B cell (primary cell): ENCODE results near the gene CATSPER3. TPM values are rescaled to one million over a fixed set of nuclear protein-coding genes. Genes with fewer than 3 reads are reported as not detected.

Experiments used
- ATAC-seq: fragments of 200-7000 bp; cut with Tn5 transposase; one replicate; pipeline ENCODE4 v1.10.0; 2021; ENCODE audit warnings: low read depth, mild to moderate bottlenecking, moderate number of reproducible peaks, moderate library complexity
- CTCF ChIA-PET: fragments of 350-600 bp; sonication (Branson Sonifier 250); formaldehyde crosslinking; loops from one replicate; lab custom pipeline; 2021; ENCODE audit warnings: antibody characterized with exemption, inconsistent platforms; lab: Charles Lee
- POLR2A ChIA-PET: fragments of 350-600 bp; sonication (Branson Sonifier 250); formaldehyde crosslinking; loops from one replicate; lab custom pipeline; 2021; ENCODE audit warnings: antibody characterized with exemption; lab: Charles Lee
- DNase-seq: peaks from one replicate; pipeline ENCODE4 v3.0.0; 2013
- H2AFZ ChIP-seq: 2 replicates; pipeline ENCODE4 v1.6.1; 2012; ENCODE audit warnings: mild to moderate bottlenecking, low read depth, low read length; ENCODE audit not compliant: insufficient read depth, poor library complexity, severe bottlenecking
- H3K27ac ChIP-seq, 2 donors: 1 replicate in 1 of 2; 2 replicates in 1 of 2; pipeline ENCODE4 v1.5.1; 2012 to 2013; ENCODE audit warnings: low read length in 2 of 2, mild to moderate bottlenecking in 2 of 2, moderate library complexity in 1 of 2
- H3K27me3 ChIP-seq, 4 experiments: fragments of 200-600 bp in 1 of 4; sonication (generic) in 1 of 4; replicated peaks in 1 of 4; 1 replicate in 2 of 4; 2 replicates in 2 of 4; pipeline versions ENCODE4 v1.6.1 to v1.7.0; 2013 to 2016; ENCODE audit warnings: low read length in 3 of 4, mild to moderate bottlenecking in 2 of 4, mixed read lengths in 1 of 4, moderate library complexity in 1 of 4; ENCODE audit not compliant: insufficient read depth in 4 of 4, control insufficient read depth in 3 of 4; ENCODE audit errors: control extremely low read depth in 1 of 4
- H3K36me3 ChIP-seq, 2 experiments: replicated peaks in 1 of 2; 1 replicate in 1 of 2; 2 replicates in 1 of 2; pipeline versions ENCODE4 v1.6.1 to v1.7.1; 2013; ENCODE audit warnings: low read length in 1 of 2; ENCODE audit not compliant: insufficient read depth in 2 of 2, control insufficient read depth in 1 of 2; ENCODE audit errors: control extremely low read depth in 1 of 2, extremely low read depth in 1 of 2
- H3K4me1 ChIP-seq, 2 donors: fragments of 200-600 bp in 1 of 2; sonication (generic) in 1 of 2; 1 replicate in 1 of 2; 2 replicates in 1 of 2; pipeline versions ENCODE4 v1.5.1 to v1.6.1; 2013 to 2017; ENCODE audit warnings: low read length in 2 of 2; ENCODE audit not compliant: control insufficient read depth in 2 of 2, insufficient read depth in 2 of 2
- H3K4me2 ChIP-seq: replicated peaks from 2 replicates; pipeline ENCODE3; 2012; ENCODE audit warnings: mild to moderate bottlenecking, low read depth, low read length; ENCODE audit not compliant: poor library complexity, severe bottlenecking
- H3K4me3 ChIP-seq, 5 experiments: fragments of 200-600 bp in 1 of 5; sonication (generic) in 1 of 5; 1 replicate in 3 of 5; 2 replicates in 2 of 5; pipeline versions ENCODE4 v1.5.1 to v1.7.0; 2011 to 2016; ENCODE audit warnings: low read length in 4 of 5, mild to moderate bottlenecking in 4 of 5, low read depth in 2 of 5, control low read depth in 1 of 5, moderate library complexity in 1 of 5; ENCODE audit not compliant: insufficient read depth in 1 of 5; ENCODE audit errors: control extremely low read depth in 1 of 5, extremely low read depth in 1 of 5
- H3K79me2 ChIP-seq: fragments of 200-600 bp; sonication (generic); one replicate; pipeline ENCODE4 v1.6.0; 2016; ENCODE audit warnings: low read length; ENCODE audit not compliant: control insufficient read depth, insufficient read depth
- H3K9ac ChIP-seq: fragments of 200-600 bp; sonication (generic); 2 replicates; pipeline ENCODE4 v1.6.1; 2017; ENCODE audit warnings: mild to moderate bottlenecking, low read length, moderate library complexity
- H3K9me3 ChIP-seq, 3 donors: one replicate each; pipeline versions ENCODE4 v1.6.1 to v1.7.1; 2013; ENCODE audit warnings: low read length in 2 of 3; ENCODE audit not compliant: control insufficient read depth in 2 of 3, insufficient read depth in 1 of 3; ENCODE audit errors: control extremely low read depth in 1 of 3
- H4K20me1 ChIP-seq: 2 replicates; pipeline ENCODE4 v1.6.0; 2012; ENCODE audit warnings: mild to moderate bottlenecking, low read length; ENCODE audit not compliant: insufficient read depth, control insufficient read depth, poor library complexity, severe bottlenecking
- H3K27ac Mint-ChIP-seq: one replicate; pipeline ENCODE4 v1.8.0; 2021; ENCODE audit warnings: mixed read lengths
- H3K27me3 Mint-ChIP-seq: one replicate; pipeline ENCODE4 v1.8.0; 2021; ENCODE audit warnings: mixed read lengths
- H3K4me1 Mint-ChIP-seq: one replicate; pipeline ENCODE4 v1.8.0; 2021; ENCODE audit warnings: mixed read lengths
- H3K4me3 Mint-ChIP-seq: one replicate; pipeline ENCODE4 v1.8.0; 2021; ENCODE audit warnings: mixed read lengths
- H3K9me3 Mint-ChIP-seq: one replicate; pipeline ENCODE4 v1.8.0; 2022; ENCODE audit warnings: mixed read lengths; ENCODE audit not compliant: insufficient read depth
- EZH2 ChIP-seq: IDR thresholded peaks from 2 replicates; pipeline ENCODE4 v1.6.1; 2012; ENCODE audit warnings: borderline replicate concordance, low read depth, mild to moderate bottlenecking, moderate library complexity, low read length; ENCODE audit not compliant: insufficient read depth, poor library complexity, severe bottlenecking
- WGBS: methylation state at CpG from one replicate; pipeline ENCODE4 v1.1.5; 2013; ENCODE audit warnings: missing lambda C conversion rate; ENCODE audit not compliant: insufficient coverage; 5-methylcytosine and 5-hydroxymethylcytosine counted together
- intact Hi-C: fragments of 100-400 bp; cut with micrococcal nuclease; formaldehyde crosslinking; loops from one replicate; pipeline ENCODE4 v1.10.0; 2022
- polyA plus RNA-seq: library from polyadenylated mRNA; depleted of rRNA; stranded (reverse); fragments of >200 nt; gene quantifications from 2 replicates; pipeline ENCODE4 v1.2.3, GENCODE V29; 2012
- total RNA-seq, 2 donors: library from RNA; stranded (reverse); fragments of 120-200 nt in 1 of 2; gene quantifications; 1 replicate in 1 of 2; 2 replicates in 1 of 2; pipeline versions ENCODE4 v1.2.3 to v1.2.4, GENCODE V29; 2013 to 2022
- TF ChIP-seq, protein P1 (sequence below): fragments of 200-600 bp; IDR thresholded peaks from one replicate; pipeline ENCODE4 v1.8.0; 2022; ENCODE audit warnings: antibody characterized with exemption, mild to moderate bottlenecking

Gene CATSPER3
- total and polyA plus RNA-seq, 2 donors (not counting 1 experiment from before 2014, with no cell fraction given): 0.79 to 1.3 TPM

DNA sequence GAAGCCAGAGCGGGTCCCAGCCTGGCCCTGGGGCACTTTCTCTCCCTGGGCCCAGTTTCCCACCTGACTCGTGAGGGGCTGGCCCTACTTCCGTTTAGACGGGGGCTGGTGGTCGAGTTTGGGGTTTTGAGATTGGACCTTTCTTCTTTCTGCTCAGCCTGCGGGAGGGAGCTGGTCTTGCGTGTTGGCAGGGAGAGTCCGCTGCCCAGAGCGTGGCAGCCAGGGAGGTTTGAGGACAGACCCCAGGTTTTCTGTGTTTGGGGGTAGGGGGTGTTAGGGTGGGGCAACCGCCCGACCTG is 72.3 kb downstream of the CATSPER3 start:
- Mint-ChIP-seq H3K4me1 (peaks cover 32% of the 10 kb centered on the region), H3K4me3 (peak overlapping the region; percentile 60), H3K27me3 (peaks cover 64% of the 10 kb centered on the region), H3K9me3 (no peaks in the 10 kb centered on the region), H3K27ac (no peak overlapping the region)
- no peak overlapping the region for H3K27ac ChIP-seq
- POLR2A ChIA-PET: no interaction called here
- DNase-seq (no peak), ATAC-seq (no peak)
- H3K4me1 ChIP-seq: peaks cover 30 to 47% of the 10 kb centered on the region in 2 donors
- H3K36me3 ChIP-seq: no peaks in the 10 kb centered on the region
- CTCF ChIA-PET: no interaction called here
- WGBS: 5% methylated on average over 5 of the region's 11 CpGs
- H3K4me3 ChIP-seq: no peak overlapping the region
- intact Hi-C loops: loop anchor here (1.0 to 10.0 kb wide), 2 partner anchors 10 to 305 kb away; partner anchors contain the start of gene CAMLG
- peaks cover 0 to 53% (median 0%) of the 10 kb centered on the region in 3 donors for H3K9me3 ChIP-seq
- no peak overlapping the region for H3K9ac ChIP-seq
- no peaks in the 10 kb centered on the region for H3K79me2 ChIP-seq
- H2AFZ ChIP-seq: no peak overlapping the region
- H3K4me2 ChIP-seq: peak overlapping the region; percentile 69
- TF ChIP-seq, protein P1, sequence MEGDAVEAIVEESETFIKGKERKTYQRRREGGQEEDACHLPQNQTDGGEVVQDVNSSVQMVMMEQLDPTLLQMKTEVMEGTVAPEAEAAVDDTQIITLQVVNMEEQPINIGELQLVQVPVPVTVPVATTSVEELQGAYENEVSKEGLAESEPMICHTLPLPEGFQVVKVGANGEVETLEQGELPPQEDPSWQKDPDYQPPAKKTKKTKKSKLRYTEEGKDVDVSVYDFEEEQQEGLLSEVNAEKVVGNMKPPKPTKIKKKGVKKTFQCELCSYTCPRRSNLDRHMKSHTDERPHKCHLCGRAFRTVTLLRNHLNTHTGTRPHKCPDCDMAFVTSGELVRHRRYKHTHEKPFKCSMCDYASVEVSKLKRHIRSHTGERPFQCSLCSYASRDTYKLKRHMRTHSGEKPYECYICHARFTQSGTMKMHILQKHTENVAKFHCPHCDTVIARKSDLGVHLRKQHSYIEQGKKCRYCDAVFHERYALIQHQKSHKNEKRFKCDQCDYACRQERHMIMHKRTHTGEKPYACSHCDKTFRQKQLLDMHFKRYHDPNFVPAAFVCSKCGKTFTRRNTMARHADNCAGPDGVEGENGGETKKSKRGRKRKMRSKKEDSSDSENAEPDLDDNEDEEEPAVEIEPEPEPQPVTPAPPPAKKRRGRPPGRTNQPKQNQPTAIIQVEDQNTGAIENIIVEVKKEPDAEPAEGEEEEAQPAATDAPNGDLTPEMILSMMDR: no peak
- TF ChIP-seq EZH2: peak; percentile 82
- H4K20me1 ChIP-seq: peaks cover 23% of the 10 kb centered on the region
- peaks cover 0 to 91% (median 70%) of the 10 kb centered on the region in 4 experiments for H3K27me3 ChIP-seq

DNA sequence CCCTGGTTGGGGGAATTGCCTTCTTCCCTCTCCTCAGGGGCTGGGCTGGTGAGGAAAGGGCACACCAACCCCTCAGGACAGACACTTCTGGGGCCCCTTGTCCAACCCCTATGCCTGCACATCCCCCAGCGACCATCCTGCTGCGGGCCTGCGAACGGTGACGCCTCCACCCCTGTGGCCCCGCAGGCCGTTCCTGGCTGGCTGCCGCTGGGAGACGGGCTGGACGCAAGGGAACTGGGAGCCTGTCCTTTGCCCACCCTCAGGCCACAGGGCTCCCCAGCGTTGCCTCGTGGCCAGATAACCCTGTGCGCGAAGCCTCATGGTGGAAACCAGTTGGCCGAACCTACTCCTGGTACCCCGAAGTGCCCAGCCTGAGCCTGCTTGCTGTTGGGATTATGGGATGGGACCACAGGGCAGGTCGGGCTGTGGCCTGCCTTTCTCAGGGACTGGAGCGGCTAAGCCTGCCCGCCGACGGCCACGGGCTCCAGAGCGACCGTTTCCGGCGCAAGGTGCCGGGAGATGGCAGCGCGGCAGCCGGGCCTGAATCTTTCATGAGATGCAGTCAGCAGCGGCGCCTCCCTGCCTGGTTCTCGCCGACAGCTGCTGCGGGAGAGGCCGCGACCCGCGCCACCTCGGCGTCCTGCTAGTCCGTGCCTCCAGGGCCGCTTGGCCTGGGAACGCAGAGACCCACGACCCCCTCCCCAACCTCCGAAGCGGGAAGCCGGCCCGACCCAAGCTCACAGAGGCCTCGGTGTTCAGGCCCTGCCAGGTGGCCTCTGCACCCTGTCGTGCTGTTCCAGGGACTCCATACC is 72.8 kb downstream of the CATSPER3 start:
- Histone ChIP-seq H3K27ac (no peak overlapping the region), H3K4me2 (peak overlapping the region; percentile 69), H3K36me3 (no peaks in the 10 kb centered on the region), H3K27me3 (peaks cover 0 to 91% (median 67%) of the 10 kb centered on the region in 4 experiments), H3K79me2 (no peaks in the 10 kb centered on the region), H3K9ac (peak overlapping the region; percentile 27), H4K20me1 (peaks cover 23% of the 10 kb centered on the region), H3K9me3 (peaks cover 0 to 48% (median 0%) of the 10 kb centered on the region in 3 donors), H3K4me3 (peak overlapping the region in 2 of 5 experiments; percentile 12 to 31), H3K4me1 (peaks cover 32 to 48% of the 10 kb centered on the region in 2 donors), H2AFZ (peak overlapping the region; percentile 17)
- peak overlapping the region; percentile 63 for H3K4me3 Mint-ChIP-seq
- ATAC-seq (peak; percentile 25), DNase-seq (peak; percentile 66)
- H3K27me3 Mint-ChIP-seq: peaks cover 63% of the 10 kb centered on the region
- intact Hi-C loops: loop anchor here (1.0 to 10.0 kb wide), 2 partner anchors 10 to 306 kb away; partner anchors contain the start of gene CAMLG
- no peaks in the 10 kb centered on the region for H3K9me3 Mint-ChIP-seq
- TF ChIP-seq, protein P1: no peak
- TF ChIP-seq EZH2: no peak
- ChIA-PET POLR2A (no interaction called here), CTCF (no interaction called here)
- peaks cover 31% of the 10 kb centered on the region for H3K4me1 Mint-ChIP-seq
- 5% methylated on average over 50 of the region's 51 CpGs for WGBS
- H3K27ac Mint-ChIP-seq: no peak overlapping the region
